Measurements from ENCODE around the gene NAB1. TPM values are rescaled to one million over a fixed set of nuclear protein-coding genes. Genes with fewer than 3 reads are reported as not detected.

NAB1 gene
- total RNA-seq, 1 donor from 2014 or later = 39.9 TPM

- Histone ChIP-seq H3K4me3 (no peak overlapping the region), H3K9me3 (no peaks in the 10 kb centered on the region), H3K4me1 (no peaks in the 10 kb centered on the region), H3K36me3 (peaks cover 56% of the 10 kb centered on the region), H3K27me3 (ENCODE audit: low read depth) (no peaks in the 10 kb centered on the region), H3K27ac (no peak overlapping the region)
- no peak for ATAC-seq
- no peak for TF ChIP-seq CTCF (IDR thresholded peaks at IDR 0.05)
- DNase-seq = no peak
- intact Hi-C loops (cut with DNase I) = no loop called here
These were observed 36.5 kb downstream of the NAB1 start for GRCh38 chr2:190685333-190685732.

- ATAC-seq (no peak), DNase-seq (no peak)
- no peak overlapping the region for H3K4me3 ChIP-seq
- no peaks in the 10 kb centered on the region for H3K27me3 ChIP-seq (ENCODE audit: low read depth)
- H3K4me1 ChIP-seq = no peaks in the 10 kb centered on the region
- peaks cover 34% of the 10 kb centered on the region for H3K36me3 ChIP-seq
- H3K27ac ChIP-seq = no peak overlapping the region
- intact Hi-C loops (cut with DNase I) = no loop called here
- TF ChIP-seq CTCF (IDR thresholded peaks at IDR 0.05) = no peak
- no peaks in the 10 kb centered on the region for H3K9me3 ChIP-seq
These were observed 44.8 kb downstream of the NAB1 start for GRCh38 chr2:190693533-190694232.

GRCh38 chr2:190694479-190694878 lies 45.6 kb downstream of the NAB1 start:
- H3K27ac ChIP-seq = no peak overlapping the region
- no peak for DNase-seq
- no peaks in the 10 kb centered on the region for H3K4me1 ChIP-seq
- H3K9me3 ChIP-seq = no peaks in the 10 kb centered on the region
- no peak for TF ChIP-seq CTCF (IDR thresholded peaks at IDR 0.05)
- H3K36me3 ChIP-seq = peaks cover 26% of the 10 kb centered on the region
- H3K27me3 ChIP-seq (ENCODE audit: low read depth) = no peaks in the 10 kb centered on the region
- no peak for ATAC-seq
- intact Hi-C loops (cut with DNase I) = no loop called here
- no peak overlapping the region for H3K4me3 ChIP-seq

GRCh38 chr2:190695739-190696138 lies 46.9 kb downstream of the NAB1 start:
- Histone ChIP-seq H3K27me3 (ENCODE audit: low read depth) (no peaks in the 10 kb centered on the region), H3K9me3 (no peaks in the 10 kb centered on the region), H3K36me3 (peaks cover 14% of the 10 kb centered on the region), H3K4me1 (no peaks in the 10 kb centered on the region), H3K4me3 (no peak overlapping the region), H3K27ac (no peak overlapping the region)
- no peak for TF ChIP-seq CTCF (IDR thresholded peaks at IDR 0.05)
- intact Hi-C loops (cut with DNase I) = no loop called here
- no peak for ATAC-seq
- no peak for DNase-seq

GRCh38 chr2:190696792-190697398 lies 48.0 kb downstream of the NAB1 start:
- no peaks in the 10 kb centered on the region for H3K9me3 ChIP-seq
- peak in 1 of 2 donors; percentile 11 for ATAC-seq
- H3K4me3 ChIP-seq = no peak overlapping the region
- intact Hi-C loops (cut with DNase I) = no loop called here
- H3K4me1 ChIP-seq = no peaks in the 10 kb centered on the region
- no peak overlapping the region for H3K27ac ChIP-seq
- DNase-seq = no peak
- no peaks in the 10 kb centered on the region for H3K27me3 ChIP-seq (ENCODE audit: low read depth)
- TF ChIP-seq CTCF (IDR thresholded peaks at IDR 0.05) = no peak
- H3K36me3 ChIP-seq = peaks cover 4% of the 10 kb centered on the region

Measured in lower lobe of right lung (tissue), 2 donors.